Chondrocyte (in vitro differentiated cells): Measurements from ENCODE around the gene PPFIA2. TPM values are rescaled to one million over a fixed set of nuclear protein-coding genes. Genes with fewer than 3 reads are reported as not detected.
A peak's percentile ranks its signal among the peaks of the same experiment; 100 is the strongest.

Experiments
- DNase-seq: peaks from one replicate; pipeline ENCODE4 v3.0.0; 2021; ENCODE audit warnings: mixed read lengths, low spot score
- H3K27ac Mint-ChIP-seq: one replicate; pipeline ENCODE4 v1.8.0; 2021; ENCODE audit warnings: mild to moderate bottlenecking, moderate library complexity, mixed read lengths; ENCODE audit not compliant: unreplicated experiment
- H3K27me3 Mint-ChIP-seq: 2 replicates; pipeline ENCODE4 v1.8.0; 2021; ENCODE audit warnings: low read depth, mixed read lengths
- H3K36me3 Mint-ChIP-seq: 2 replicates; pipeline ENCODE4 v1.8.0; 2021; ENCODE audit warnings: low read depth, mixed read lengths
- H3K4me1 Mint-ChIP-seq: 2 replicates; pipeline ENCODE4 v1.8.0; 2021; ENCODE audit warnings: low read depth, mild to moderate bottlenecking, mixed read lengths
- H3K4me3 Mint-ChIP-seq: one replicate; pipeline ENCODE4 v1.8.0; 2021; ENCODE audit warnings: mild to moderate bottlenecking, moderate library complexity, mixed read lengths; ENCODE audit not compliant: unreplicated experiment
- H3K9me3 Mint-ChIP-seq: 2 replicates; pipeline ENCODE4 v1.8.0; 2021; ENCODE audit warnings: low read depth, mixed read lengths
- total RNA-seq: library from RNA; stranded (reverse); gene quantifications from 3 replicates; pipeline ENCODE4 v1.2.1, GENCODE V29; 2021
- TF ChIP-seq, protein P1 (sequence below): fragments of 200-600 bp; sonication (generic); IDR thresholded peaks from 2 replicates; pipeline ENCODE4 v1.5.0; 2021; ENCODE audit warnings: antibody characterized with exemption, mild to moderate bottlenecking, moderate library complexity

Gene PPFIA2
- total RNA-seq, 1 donor from 2014 or later: not detected

DNA sequence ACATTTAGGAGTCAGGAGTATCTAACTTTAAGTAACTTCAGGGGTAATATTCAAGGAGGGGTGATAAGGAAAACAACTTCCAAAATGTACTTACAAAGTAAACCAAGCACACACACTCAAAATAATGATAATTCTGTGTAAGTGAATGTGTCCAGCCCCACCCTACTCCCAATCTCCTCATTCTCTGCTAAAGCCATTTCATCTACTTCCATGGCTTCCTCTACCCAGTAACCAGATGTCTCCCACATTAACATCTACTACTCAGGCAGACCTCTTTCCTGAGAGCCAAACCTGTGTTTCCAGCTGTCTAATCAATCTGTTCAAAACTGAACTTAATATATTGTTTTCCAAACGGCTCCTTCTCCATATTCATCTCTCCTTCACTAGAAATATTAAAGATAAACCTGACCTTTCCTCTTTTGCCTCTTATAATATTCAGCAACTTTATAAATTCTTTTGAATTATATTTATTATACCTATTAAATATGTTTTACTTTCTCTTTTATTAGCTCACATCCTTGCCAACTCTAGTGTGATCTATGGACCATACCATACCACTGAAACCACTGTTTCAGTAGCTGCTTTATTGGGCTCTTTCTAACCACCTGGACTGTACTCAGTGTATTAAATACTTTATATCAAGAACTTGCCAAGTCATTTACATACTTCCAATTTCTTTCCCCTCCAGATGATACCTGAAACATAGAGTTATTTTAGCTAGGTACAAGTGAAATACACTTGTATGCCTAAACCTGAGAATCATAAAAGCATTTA, 170.7 kb downstream of the PPFIA2 start:
- peaks cover 7% of the 10 kb centered on the region for H3K9me3 Mint-ChIP-seq
- peaks cover 6% of the 10 kb centered on the region for H3K36me3 Mint-ChIP-seq
- no peak for DNase-seq
- no peaks in the 10 kb centered on the region for H3K4me1 Mint-ChIP-seq
- TF ChIP-seq, protein P1, sequence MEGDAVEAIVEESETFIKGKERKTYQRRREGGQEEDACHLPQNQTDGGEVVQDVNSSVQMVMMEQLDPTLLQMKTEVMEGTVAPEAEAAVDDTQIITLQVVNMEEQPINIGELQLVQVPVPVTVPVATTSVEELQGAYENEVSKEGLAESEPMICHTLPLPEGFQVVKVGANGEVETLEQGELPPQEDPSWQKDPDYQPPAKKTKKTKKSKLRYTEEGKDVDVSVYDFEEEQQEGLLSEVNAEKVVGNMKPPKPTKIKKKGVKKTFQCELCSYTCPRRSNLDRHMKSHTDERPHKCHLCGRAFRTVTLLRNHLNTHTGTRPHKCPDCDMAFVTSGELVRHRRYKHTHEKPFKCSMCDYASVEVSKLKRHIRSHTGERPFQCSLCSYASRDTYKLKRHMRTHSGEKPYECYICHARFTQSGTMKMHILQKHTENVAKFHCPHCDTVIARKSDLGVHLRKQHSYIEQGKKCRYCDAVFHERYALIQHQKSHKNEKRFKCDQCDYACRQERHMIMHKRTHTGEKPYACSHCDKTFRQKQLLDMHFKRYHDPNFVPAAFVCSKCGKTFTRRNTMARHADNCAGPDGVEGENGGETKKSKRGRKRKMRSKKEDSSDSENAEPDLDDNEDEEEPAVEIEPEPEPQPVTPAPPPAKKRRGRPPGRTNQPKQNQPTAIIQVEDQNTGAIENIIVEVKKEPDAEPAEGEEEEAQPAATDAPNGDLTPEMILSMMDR: no peak
- no peak overlapping the region for H3K4me3 Mint-ChIP-seq
- H3K27me3 Mint-ChIP-seq: no peaks in the 10 kb centered on the region
- no peak overlapping the region for H3K27ac Mint-ChIP-seq

GRCh38 chr12:81585787-81586186, 173.4 kb downstream of the PPFIA2 start:
- H3K9me3 Mint-ChIP-seq: peaks cover 4% of the 10 kb centered on the region
- no peak overlapping the region for H3K27ac Mint-ChIP-seq
- no peaks in the 10 kb centered on the region for H3K27me3 Mint-ChIP-seq
- no peak for DNase-seq
- peaks cover 3% of the 10 kb centered on the region for H3K36me3 Mint-ChIP-seq
- no peak overlapping the region for H3K4me3 Mint-ChIP-seq
- no peaks in the 10 kb centered on the region for H3K4me1 Mint-ChIP-seq
- TF ChIP-seq, protein P1: no peak

DNA sequence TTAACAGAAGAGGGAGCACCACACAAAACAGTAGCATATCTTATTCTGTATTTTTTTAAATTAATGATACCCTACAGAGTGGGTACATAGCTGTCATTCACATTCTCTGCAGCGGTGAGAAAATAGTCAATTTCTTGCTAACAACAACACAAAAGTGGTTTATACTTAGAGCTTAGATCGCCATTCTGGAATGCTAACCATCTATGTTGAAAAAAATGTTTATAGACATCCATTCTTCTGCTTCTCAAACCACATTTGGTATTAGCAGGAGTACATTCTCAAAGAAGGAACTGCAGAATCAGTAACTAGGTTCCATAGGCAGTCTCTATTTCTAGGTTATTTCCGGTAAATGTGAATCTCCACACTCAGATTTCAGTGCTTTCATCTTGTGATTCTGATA, 185.9 kb downstream of the PPFIA2 start:
- Mint-ChIP-seq H3K4me1 (peaks cover 10% of the 10 kb centered on the region), H3K9me3 (no peaks in the 10 kb centered on the region), H3K27ac (no peak overlapping the region), H3K36me3 (no peaks in the 10 kb centered on the region), H3K4me3 (no peak overlapping the region), H3K27me3 (peaks cover 4% of the 10 kb centered on the region)
- TF ChIP-seq, protein P1: peak; percentile 22
- no peak for DNase-seq

DNA sequence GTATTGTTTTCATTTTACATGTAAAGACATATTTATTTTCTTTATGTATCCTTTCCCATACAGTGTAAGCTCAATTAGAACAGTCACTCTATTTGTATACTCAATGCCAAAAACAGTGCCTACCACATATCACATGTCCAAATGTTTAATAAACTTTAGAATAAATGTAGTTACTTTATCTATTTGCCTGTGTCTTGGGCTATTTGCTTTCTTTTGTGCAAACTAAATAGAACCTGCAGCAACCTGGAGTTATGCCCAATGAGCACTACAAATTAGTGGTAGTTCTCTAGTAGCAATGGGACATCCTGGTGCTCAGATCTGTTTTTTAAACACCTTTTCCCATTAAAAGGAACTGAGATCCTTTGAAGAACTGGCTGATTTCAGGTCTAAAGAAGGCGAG, 186.7 kb downstream of the PPFIA2 start:
- H3K9me3 Mint-ChIP-seq: no peaks in the 10 kb centered on the region
- no peak overlapping the region for H3K4me3 Mint-ChIP-seq
- DNase-seq: no peak
- H3K36me3 Mint-ChIP-seq: no peaks in the 10 kb centered on the region
- peaks cover 4% of the 10 kb centered on the region for H3K27me3 Mint-ChIP-seq
- H3K27ac Mint-ChIP-seq: no peak overlapping the region
- TF ChIP-seq, protein P1: no peak
- H3K4me1 Mint-ChIP-seq: peaks cover 10% of the 10 kb centered on the region

DNA sequence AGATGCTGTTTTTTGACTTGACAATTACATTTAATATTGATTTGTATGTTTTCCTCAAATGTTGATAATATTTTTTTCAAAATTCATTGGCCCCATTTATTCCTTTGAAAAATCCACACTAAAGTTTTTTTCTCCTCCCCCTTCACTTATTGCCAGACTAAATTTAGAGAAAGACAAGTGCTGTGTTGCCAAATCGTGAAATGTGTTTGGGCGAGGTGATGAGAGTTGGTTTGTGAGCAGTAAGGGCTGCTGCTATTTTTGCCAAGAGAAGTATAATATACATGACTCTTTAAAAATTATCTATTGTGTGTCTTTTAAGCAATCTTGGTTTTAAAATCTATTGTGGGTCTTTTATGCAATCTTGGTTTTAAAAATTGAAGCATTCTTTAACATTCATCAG, 188.9 kb downstream of the PPFIA2 start:
- H3K4me1 Mint-ChIP-seq: peaks cover 10% of the 10 kb centered on the region
- no peak for DNase-seq
- H3K27ac Mint-ChIP-seq: no peak overlapping the region
- peaks cover 4% of the 10 kb centered on the region for H3K27me3 Mint-ChIP-seq
- H3K36me3 Mint-ChIP-seq: no peaks in the 10 kb centered on the region
- H3K9me3 Mint-ChIP-seq: no peaks in the 10 kb centered on the region
- TF ChIP-seq, protein P1: no peak
- no peak overlapping the region for H3K4me3 Mint-ChIP-seq
